ENCODE results near the gene CACNA2D2. TPM values are rescaled to one million over a fixed set of nuclear protein-coding genes. Genes with fewer than 3 reads are reported as not detected.

Gene CACNA2D2
- total and polyA plus RNA-seq, 2 of the 13 experiments (the other 11 are each of a cell fraction or from before 2014, with no cell fraction given), result not detected

GRCh38 chr3:50319894-50320625 lies 183.4 kb downstream of the CACNA2D2 start (continued):
- no peak for TF ChIP-seq HOXA9 (CRISPR knock-in tag; IDR thresholded peaks at IDR 0.05; ENCODE audit: borderline replicate concordance)
- TF ChIP-seq KDM5B (CRISPR knock-in tag; IDR thresholded peaks at IDR 0.05; ENCODE audit: borderline replicate concordance), result no peak
- TF ChIP-seq IRF2 (CRISPR knock-in tag; IDR thresholded peaks at IDR 0.05), result no peak
- TF ChIP-seq ZNF629 (CRISPR knock-in tag; conservative IDR thresholded peaks at IDR 0.05), result no peak
- TF ChIP-seq MTA3 (CRISPR knock-in tag; IDR thresholded peaks at IDR 0.05), result no peak
- TF ChIP-seq ZNF451 (CRISPR knock-in tag; IDR thresholded peaks at IDR 0.05), result no peak
- no peak for TF ChIP-seq ZNF414 (CRISPR knock-in tag; IDR thresholded peaks at IDR 0.05)
- TF ChIP-seq MBNL3 (CRISPR knock-in tag; conservative IDR thresholded peaks at IDR 0.05), result no peak
- TF ChIP-seq ZSCAN22 (CRISPR knock-in tag; IDR thresholded peaks at IDR 0.05), result no peak
- TF ChIP-seq BCL6 (CRISPR knock-in tag; IDR thresholded peaks at IDR 0.05), result no peak
- no peak for TF ChIP-seq ZHX1 (CRISPR knock-in tag; IDR thresholded peaks at IDR 0.05; ENCODE audit: low read depth)
- no peak for TF ChIP-seq MED8 (CRISPR knock-in tag; IDR thresholded peaks at IDR 0.05; ENCODE audit: insufficient replicate concordance)
- no peak for TF ChIP-seq CHD2 (IDR thresholded peaks at IDR 0.05; ENCODE audit: low read depth, low read length)
- no peak for TF ChIP-seq MTF2 (CRISPR knock-in tag; IDR thresholded peaks at IDR 0.05; ENCODE audit: borderline replicate concordance)
- TF ChIP-seq ZBTB14 (CRISPR knock-in tag; IDR thresholded peaks at IDR 0.05), result peak; percentile 17; the same call in 1 of the 2 replicates
- TF ChIP-seq KLF11 (CRISPR knock-in tag; IDR thresholded peaks at IDR 0.05), result no peak
- no peak for TF ChIP-seq PHB2 (IDR thresholded peaks at IDR 0.05; ENCODE audit: partially characterized antibody)
- no peak for TF ChIP-seq ZNF17 (CRISPR knock-in tag; IDR thresholded peaks at IDR 0.05)
- TF ChIP-seq HOXD1 (CRISPR knock-in tag; IDR thresholded peaks at IDR 0.05), result no peak
- TF ChIP-seq ZMYM4 (CRISPR knock-in tag; IDR thresholded peaks at IDR 0.05), result 0 out of 2 replicates have a peak, but pooled peaks have one; percentile 11
- TF ChIP-seq ZNF253 (CRISPR knock-in tag; IDR thresholded peaks at IDR 0.05; ENCODE audit: borderline replicate concordance), result no peak
- no peak for TF ChIP-seq IKZF4 (CRISPR knock-in tag; IDR thresholded peaks at IDR 0.05; ENCODE audit: borderline replicate concordance, low read depth, not compliant biosample characterization)
- no peak for TF ChIP-seq BCL3 (CRISPR knock-in tag; IDR thresholded peaks at IDR 0.05)

All from HepG2 (cell line).